Heart right ventricle (tissue), 16 donors: ENCODE measurements around the gene ADAMTSL5. TPM values are rescaled to one million over a fixed set of nuclear protein-coding genes. Genes with fewer than 3 reads are reported as not detected.

Source experiments
- ATAC-seq, 8 donors: fragments of 200-7000 bp; cut with Tn5 transposase; one replicate each; pipeline ENCODE4 v1.9.1; 2020; ENCODE audit warnings: mild to moderate bottlenecking in 8 of 8, moderate library complexity in 8 of 8, moderate number of reproducible peaks in 1 of 8
- DNase-seq, 2 donors: peaks; one replicate each; pipeline ENCODE4 v3.0.0-alpha.2; 2020
- H3K27ac ChIP-seq, 10 donors: fragments of 200-600 bp; sonication (generic) in 2 of 10; one replicate each; pipeline versions ENCODE4 v1.5.0 to v1.8.0; 2020 to 2022; ENCODE audit warnings: mild to moderate bottlenecking in 3 of 10
- H3K27me3 ChIP-seq, 7 donors: fragments of 200-600 bp; one replicate each; pipeline ENCODE4 v1.8.0; 2021 to 2022; ENCODE audit warnings: mild to moderate bottlenecking in 2 of 7
- H3K36me3 ChIP-seq, 9 donors: fragments of 200-600 bp; sonication (generic) in 1 of 9; one replicate each; pipeline versions ENCODE4 v1.5.0 to v1.8.0; 2020 to 2022; ENCODE audit warnings: mild to moderate bottlenecking in 2 of 9
- H3K4me1 ChIP-seq, 9 donors: fragments of 200-600 bp; sonication (generic) in 1 of 9; one replicate each; pipeline versions ENCODE4 v1.5.0 to v1.8.0; 2020 to 2022; ENCODE audit warnings: mild to moderate bottlenecking in 4 of 9
- H3K4me3 ChIP-seq, 10 donors: fragments of 200-600 bp; sonication (generic) in 2 of 10; one replicate each; pipeline versions ENCODE4 v1.5.0 to v1.8.0; 2020 to 2022; ENCODE audit warnings: mild to moderate bottlenecking in 7 of 10, moderate library complexity in 2 of 10
- H3K9me3 ChIP-seq, 11 donors: fragments of 200-600 bp in 10 of 11; sonication (generic) in 2 of 11; one replicate each; pipeline versions ENCODE4 v1.5.0 to v1.8.0; 2013 to 2022; ENCODE audit warnings: mild to moderate bottlenecking in 2 of 11, control low read depth in 1 of 11, moderate library complexity in 1 of 11
- CTCF ChIP-seq, 9 donors: fragments of 200-600 bp; sonication (generic) in 2 of 9; IDR thresholded peaks; one replicate each; pipeline versions ENCODE4 v1.5.0 to v1.8.0; 2021 to 2022; ENCODE audit warnings: antibody characterized with exemption in 9 of 9, mild to moderate bottlenecking in 5 of 9, moderate library complexity in 1 of 9
- WGBS, 2 donors: extraction: QIAGEN DNeasy Blood & Tissue Kit; methylation state at CpG; one replicate each; pipeline ENCODE4 v1.1.7; 2013; ENCODE audit warnings: inconsistent platforms in 1 of 2; 5-methylcytosine and 5-hydroxymethylcytosine counted together
- intact Hi-C, 10 donors: fragments of 100-400 bp; cut with DNase I; formaldehyde crosslinking; loops; one replicate each; pipeline versions ENCODE4 v1.11.1 to v1.14.2; 2022
- polyA plus RNA-seq, 2 donors: library from polyadenylated mRNA; stranded (reverse); fragments of 200-250 nt; gene quantifications; one replicate each; pipeline ENCODE4 v1.2.3, GENCODE V29; 2013
- total RNA-seq, 10 donors: library from RNA; stranded (reverse); fragmentation: NEBNext Ultra II Directional in 3 of 10; extraction: Animal tissue kit (Norgen Biotek cat#: 25700) in 3 of 10; gene quantifications; one replicate each; pipeline versions ENCODE4 v1.2.1 to v1.2.4, GENCODE V29; 2021 to 2023
- donor health status: Arrhythmogenic right ventricular cardiomyopathy.
- donor health status: ischemic (EF 13 %, LVEDD 7.1; RV severe dilation, severe dysfunction).
- donor health status: healthy with polysubstance abuse.
- donor health status: DM: no; HTN: yes; CAD: no.
- donor health status: DM: no; HTN: no; CAD: no.
- donor health status: ischemic (EF 25% LVEDD 6.9; RV normal size, moderate dysfunction).
- donor health status: ischemic (EF 25% LVEDD 5.7; RV mildly dilated, moderate dysfunction).
- donor health status: healthy.
- donor health status: DM: yes; HTN: yes; CAD: no.
- donor health status: Ischemic cardiomyopathy.
- donor health status: ischemic (EF 35%, LVEDD 5.7; RV mildly dilated, moderate dysfunction).
- donor health status: nonischemic (EF 11% LVEDD 7.7; RV severe dilation, severe dysfunction).
- donor health status: DM: yes; HTN: yes; CAD: no.
- donor health status: PGD.
- donor health status: ischemic (EF 29% LVEDD 5.4; RV normal size, mild dysfunction).
- donor health status: nonischemic (EF 23%, LVEDD 6.1; RV moderate dilation, normal function).

The ADAMTSL5 gene
- total and polyA plus RNA-seq, 12 donors, result 16.7 to 69.4 (median 35.8) TPM

GRCh38 chr19:1489463-1490310, 23.1 kb downstream of the ADAMTSL5 start:
- peaks cover 0 to 21% (median 6%) of the 10 kb centered on the region in 7 donors for H3K27me3 ChIP-seq
- H3K4me1 ChIP-seq, result peaks cover 3 to 30% (median 14%) of the 10 kb centered on the region in 9 donors
- intact Hi-C loops, result loop anchor here in 2 of 10 donors (1.0 to 2.0 kb wide), 2 partner anchors 10 to 17 kb away; partner anchors contain the start of gene C19orf25 (in 1 of the 2)
- H3K27ac ChIP-seq, result peak overlapping the region in 9 of 10 donors; percentile 47 to 75 (median 70)
- no peaks in the 10 kb centered on the region for H3K36me3 ChIP-seq
- ATAC-seq (peak in 1 of 8 donors; percentile 0), DNase-seq (no peak)
- H3K4me3 ChIP-seq, result peak overlapping the region; percentile 13 to 78 (median 54)
- no peak for TF ChIP-seq CTCF (IDR thresholded peaks at IDR 0.05)
- H3K9me3 ChIP-seq, result no peaks in the 10 kb centered on the region
- 32% methylated on average over 36 to 37 of the region's 37 CpGs for WGBS, 2 donors

DNA sequence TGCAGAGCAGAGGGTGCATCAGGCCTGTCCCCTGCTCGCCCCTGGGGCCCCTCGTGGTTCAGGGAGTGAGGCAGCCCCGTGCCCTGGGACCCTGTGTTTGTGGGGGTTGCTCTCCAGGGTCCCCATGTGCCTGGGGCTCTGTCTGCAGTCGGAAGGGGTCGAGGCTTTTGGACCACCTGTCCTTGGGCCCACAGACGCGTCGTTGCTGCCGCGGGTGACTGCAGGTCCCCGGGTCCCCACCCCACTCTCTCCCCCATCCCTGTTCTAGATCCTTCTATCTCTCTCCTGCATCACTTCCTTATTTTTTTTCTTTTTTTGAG, 24.6 kb downstream of the ADAMTSL5 start:
- Histone ChIP-seq H3K4me3 (no peak overlapping the region), H3K27me3 (peaks cover 0 to 21% (median 6%) of the 10 kb centered on the region in 7 donors), H3K9me3 (no peaks in the 10 kb centered on the region), H3K27ac (no peak overlapping the region), H3K36me3 (no peaks in the 10 kb centered on the region), H3K4me1 (peaks cover 3 to 29% (median 14%) of the 10 kb centered on the region in 9 donors)
- ATAC-seq (no peak), DNase-seq (no peak)
- intact Hi-C loops, result no loop called here
- no peak for TF ChIP-seq CTCF (IDR thresholded peaks at IDR 0.05)
- WGBS, 2 donors, result 88 to 94% methylated on average over 11 of the region's 11 CpGs

- Histone ChIP-seq H3K4me1 (peaks cover 3 to 24% (median 14%) of the 10 kb centered on the region in 9 donors), H3K4me3 (no peak overlapping the region), H3K27ac (no peak overlapping the region), H3K36me3 (no peaks in the 10 kb centered on the region), H3K27me3 (peaks cover 0 to 17% (median 5%) of the 10 kb centered on the region in 7 donors), H3K9me3 (no peaks in the 10 kb centered on the region)
- no peak for ATAC-seq
- intact Hi-C loops, result no loop called here
- WGBS, 2 donors, result 92 to 93% methylated on average over 35 to 40 of the region's 40 CpGs
- no peak for DNase-seq
- TF ChIP-seq CTCF (IDR thresholded peaks at IDR 0.05), result no peak
These were observed 25.1 kb downstream of the ADAMTSL5 start for GRCh38 chr19:1487576-1488281.

GRCh38 chr19:1486720-1487575, 25.9 kb downstream of the ADAMTSL5 start:
- 92 to 93% methylated on average over 52 to 56 of the region's 56 CpGs for WGBS, 2 donors
- intact Hi-C loops, result no loop called here
- no peak for TF ChIP-seq CTCF (IDR thresholded peaks at IDR 0.05)
- Histone ChIP-seq H3K4me3 (no peak overlapping the region), H3K27me3 (peaks cover 0 to 9% (median 2%) of the 10 kb centered on the region in 7 donors), H3K4me1 (peaks cover 3 to 19% (median 14%) of the 10 kb centered on the region in 9 donors), H3K27ac (no peak overlapping the region), H3K36me3 (no peaks in the 10 kb centered on the region), H3K9me3 (no peaks in the 10 kb centered on the region)
- ATAC-seq (no peak), DNase-seq (no peak)
